Measurements from ENCODE around the gene PHACTR1. TPM values are rescaled to one million over a fixed set of nuclear protein-coding genes. Genes with fewer than 3 reads are reported as not detected.

PHACTR1 gene
- total RNA-seq, 4 donors from 2014 or later, result 2.0 to 8.3 (median 4.5) TPM

GRCh38 chr6:13235339-13235738 lies 518.8 kb downstream of the PHACTR1 start:
- intact Hi-C loops (cut with DNase I; ENCODE audit: low total_unique reads), result no loop called here
- no peak for TF ChIP-seq CTCF (IDR thresholded peaks at IDR 0.05)
- no peak for TF ChIP-seq POLR2A (IDR thresholded peaks at IDR 0.05)

GRCh38 chr6:13237318-13237717 lies 520.8 kb downstream of the PHACTR1 start:
- no peak overlapping the region for H3K27ac ChIP-seq
- intact Hi-C loops (cut with DNase I; ENCODE audit: low total_unique reads), result no loop called here
- no peaks in the 10 kb centered on the region for H3K9me3 ChIP-seq
- no peaks in the 10 kb centered on the region for H3K36me3 ChIP-seq
- H3K4me3 ChIP-seq, result no peak overlapping the region
- H3K4me1 ChIP-seq, result no peaks in the 10 kb centered on the region
- no peak for DNase-seq
- no peaks in the 10 kb centered on the region for H3K27me3 ChIP-seq
- TF ChIP-seq CTCF (IDR thresholded peaks at IDR 0.05) (no peak), POLR2A (IDR thresholded peaks at IDR 0.05) (no peak)

More at GRCh38 chr6:13235339-13235738, 518.8 kb downstream of the PHACTR1 start:
- no peaks in the 10 kb centered on the region for H3K4me1 ChIP-seq
- no peaks in the 10 kb centered on the region for H3K36me3 ChIP-seq
- DNase-seq, result no peak
- no peak overlapping the region for H3K4me3 ChIP-seq
- H3K9me3 ChIP-seq, result no peaks in the 10 kb centered on the region
- H3K27me3 ChIP-seq, result no peaks in the 10 kb centered on the region
- no peak overlapping the region for H3K27ac ChIP-seq

- Histone ChIP-seq H3K36me3 (no peaks in the 10 kb centered on the region), H3K4me3 (no peak overlapping the region), H3K27me3 (no peaks in the 10 kb centered on the region), H3K9me3 (no peaks in the 10 kb centered on the region), H3K27ac (no peak overlapping the region), H3K4me1 (no peaks in the 10 kb centered on the region)
- no peak for TF ChIP-seq CTCF (IDR thresholded peaks at IDR 0.05)
- no peak for TF ChIP-seq POLR2A (IDR thresholded peaks at IDR 0.05)
- no peak for DNase-seq
- intact Hi-C loops (cut with DNase I; ENCODE audit: low total_unique reads), result no loop called here
Observed at GRCh38 chr6:13238017-13238416, 521.5 kb downstream of the PHACTR1 start.

GRCh38 chr6:13238640-13239216 lies 522.2 kb downstream of the PHACTR1 start:
- H3K36me3 ChIP-seq, result no peaks in the 10 kb centered on the region
- H3K27me3 ChIP-seq, result no peaks in the 10 kb centered on the region
- TF ChIP-seq POLR2A (IDR thresholded peaks at IDR 0.05) (no peak), CTCF (IDR thresholded peaks at IDR 0.05) (no peak)
- H3K9me3 ChIP-seq, result no peaks in the 10 kb centered on the region
- DNase-seq, result no peak
- H3K4me3 ChIP-seq, result no peak overlapping the region
- H3K4me1 ChIP-seq, result no peaks in the 10 kb centered on the region
- intact Hi-C loops (cut with DNase I; ENCODE audit: low total_unique reads), result no loop called here
- H3K27ac ChIP-seq, result no peak overlapping the region

- H3K36me3 ChIP-seq, result no peaks in the 10 kb centered on the region
- no peak overlapping the region for H3K4me3 ChIP-seq
- no peaks in the 10 kb centered on the region for H3K27me3 ChIP-seq
- H3K9me3 ChIP-seq, result no peaks in the 10 kb centered on the region
- H3K4me1 ChIP-seq, result no peaks in the 10 kb centered on the region
- intact Hi-C loops (cut with DNase I; ENCODE audit: low total_unique reads), result no loop called here
- no peak overlapping the region for H3K27ac ChIP-seq
- DNase-seq, result no peak
- TF ChIP-seq CTCF (IDR thresholded peaks at IDR 0.05) (no peak), POLR2A (IDR thresholded peaks at IDR 0.05) (no peak)
Observed at GRCh38 chr6:13239530-13240455, 523.2 kb downstream of the PHACTR1 start.
